GM10266 (cell line): ENCODE results near the gene LHFPL2.

Experiments
- DNase-seq: peaks from one replicate; pipeline ENCODE4 v3.0.0; 2012; ENCODE audit errors: extremely low spot score
- CTCF ChIP-seq: IDR thresholded peaks from 2 replicates; pipeline ENCODE4 v1.5.1; 2012; ENCODE audit warnings: mild to moderate bottlenecking, low read depth; ENCODE audit not compliant: control insufficient read depth, insufficient read depth; ENCODE audit errors: missing control alignments

Gene LHFPL2

GRCh38 chr5:78607864-78608263 is 40.7 kb downstream of the LHFPL2 start:
- no peak for DNase-seq
- TF ChIP-seq CTCF: no peak

GRCh38 chr5:78606241-78606640 is 42.3 kb downstream of the LHFPL2 start:
- no peak for DNase-seq
- TF ChIP-seq CTCF: no peak

- no peak for TF ChIP-seq CTCF
- DNase-seq: no peak
These were observed 43.0 kb downstream of the LHFPL2 start for GRCh38 chr5:78605611-78606010.

- DNase-seq: no peak
- no peak for TF ChIP-seq CTCF
These were observed 43.8 kb downstream of the LHFPL2 start for GRCh38 chr5:78604689-78605285.

GRCh38 chr5:78603636-78604175 is 44.9 kb downstream of the LHFPL2 start:
- TF ChIP-seq CTCF: no peak
- no peak for DNase-seq

GRCh38 chr5:78602400-78602799 is 46.2 kb downstream of the LHFPL2 start:
- no peak for TF ChIP-seq CTCF
- DNase-seq: no peak

GRCh38 chr5:78601559-78602314 is 46.8 kb downstream of the LHFPL2 start:
- no peak for TF ChIP-seq CTCF

More at GRCh38 chr5:78601559-78602314, 46.8 kb downstream of the LHFPL2 start:
- DNase-seq: no peak
